GM23338 (cell line): Measurements from ENCODE around the gene TBC1D21. TPM values are rescaled to one million over a fixed set of nuclear protein-coding genes. Genes with fewer than 3 reads are reported as not detected.

Source experiments
- CREB1 ChIP-seq: fragments of 250-450 bp; sonication (Bioruptor Pico); IDR thresholded peaks from 2 replicates; pipeline ENCODE4 v1.5.0; 2020; ENCODE audit warnings: low read depth, mild to moderate bottlenecking, moderate library complexity
- CTCF ChIP-seq, 2 experiments: fragments of 200-600 bp in 1 of 2; sonication (generic) in 1 of 2; conservative IDR thresholded peaks; 2 replicates each; pipeline versions ENCODE4 v1.5.1 to v1.6.1; 2016 to 2017; ENCODE audit warnings: antibody characterized with exemption in 2 of 2, low read depth in 2 of 2, mild to moderate bottlenecking in 2 of 2, moderate library complexity in 1 of 2
- EZH2 ChIP-seq: fragments of 200-600 bp; sonication (generic); IDR thresholded peaks from one replicate; pipeline ENCODE4 v1.8.0; 2017; ENCODE audit warnings: antibody characterized with exemption, mild to moderate bottlenecking, low read depth; ENCODE audit not compliant: unreplicated experiment
- JUNB ChIP-seq: IDR thresholded peaks from one replicate; pipeline ENCODE4 v1.6.1; 2016; ENCODE audit warnings: antibody characterized with exemption; ENCODE audit not compliant: unreplicated experiment
- POLR2AphosphoS5 ChIP-seq: IDR thresholded peaks from 2 replicates; pipeline ENCODE4 v1.6.1; 2016; ENCODE audit warnings: antibody characterized with exemption, low read depth
- STAT1 ChIP-seq: IDR thresholded peaks from one replicate; pipeline ENCODE4 v1.6.1; 2016; ENCODE audit warnings: antibody characterized with exemption; ENCODE audit not compliant: unreplicated experiment
- ZNF114 ChIP-seq: fragments of 250-450 bp; sonication (Bioruptor Pico); IDR thresholded peaks from 2 replicates; pipeline ENCODE4 v1.5.0; 2020; ENCODE audit warnings: mild to moderate bottlenecking, moderate library complexity
- ZNF331 ChIP-seq: fragments of 250-450 bp; sonication (Bioruptor Pico); IDR thresholded peaks from 2 replicates; pipeline ENCODE4 v1.5.0; 2020; ENCODE audit warnings: low read depth, mild to moderate bottlenecking, moderate library complexity
- ZNF462 ChIP-seq: fragments of 250-450 bp; sonication (Bioruptor Pico); IDR thresholded peaks from 2 replicates; pipeline ENCODE4 v1.5.0; 2020; ENCODE audit warnings: mild to moderate bottlenecking, moderate library complexity
- polyA plus RNA-seq: library from polyadenylated mRNA; unstranded; fragments of >200 nt; fragmentation: Nextera tagmentation; extraction: Ambion mirVana; gene quantifications from 2 replicates; pipeline ENCODE4 v1.2.1, GENCODE V29; 2016
- total RNA-seq: library from RNA; depleted of rRNA; stranded (reverse); fragments of >200 nt; shearing (Covaris generic); gene quantifications from 2 replicates; pipeline ENCODE4 v1.2.3, GENCODE V29; 2014
- TF ChIP-seq, protein P1 (sequence below): IDR thresholded peaks from 2 replicates; pipeline ENCODE4 v1.6.1; 2016; ENCODE audit warnings: antibody characterized with exemption

The TBC1D21 gene
- total and polyA plus RNA-seq, 2 experiments from 2014 or later, result not detected

- TF ChIP-seq ZNF462 (CRISPR knock-in tag) (no peak), EZH2 (no peak), ZNF331 (CRISPR knock-in tag) (no peak), CREB1 (no peak), POLR2AphosphoS5 (no peak), ZNF114 (no peak), JUNB (no peak), CTCF (conservative IDR thresholded peaks at IDR 0.05; ENCODE audit: low read depth in 2 of 2) (no peak), STAT1 (no peak)
- TF ChIP-seq, protein P1, sequence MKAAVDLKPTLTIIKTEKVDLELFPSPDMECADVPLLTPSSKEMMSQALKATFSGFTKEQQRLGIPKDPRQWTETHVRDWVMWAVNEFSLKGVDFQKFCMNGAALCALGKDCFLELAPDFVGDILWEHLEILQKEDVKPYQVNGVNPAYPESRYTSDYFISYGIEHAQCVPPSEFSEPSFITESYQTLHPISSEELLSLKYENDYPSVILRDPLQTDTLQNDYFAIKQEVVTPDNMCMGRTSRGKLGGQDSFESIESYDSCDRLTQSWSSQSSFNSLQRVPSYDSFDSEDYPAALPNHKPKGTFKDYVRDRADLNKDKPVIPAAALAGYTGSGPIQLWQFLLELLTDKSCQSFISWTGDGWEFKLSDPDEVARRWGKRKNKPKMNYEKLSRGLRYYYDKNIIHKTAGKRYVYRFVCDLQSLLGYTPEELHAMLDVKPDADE, result no peak
Measured at GRCh38 chr15:73899197-73900094, 26.1 kb downstream of the TBC1D21 start (continued).
